Psoas muscle (tissue), 8 donors: ENCODE measurements around the gene RPE. TPM values are rescaled to one million over a fixed set of nuclear protein-coding genes. Genes with fewer than 3 reads are reported as not detected.

Experiments
- ATAC-seq, 4 donors: fragments of 200-7000 bp; cut with Tn5 transposase; one replicate each; pipeline ENCODE4 v1.9.1; 2020; ENCODE audit warnings: moderate library complexity in 3 of 4, mild to moderate bottlenecking in 2 of 4
- DNase-seq, 2 donors: peaks; one replicate each; pipeline ENCODE4 v3.0.0-alpha.2; 2020
- H3K27ac ChIP-seq: fragments of 200-600 bp; one replicate; pipeline ENCODE4 v1.8.0; 2022
- H3K27me3 ChIP-seq, 3 donors: fragments of 200-600 bp in 1 of 3; one replicate each; pipeline versions ENCODE4 v1.6.1 to v1.8.0; 2013 to 2022; ENCODE audit warnings: low read length in 2 of 3, mild to moderate bottlenecking in 2 of 3, moderate library complexity in 1 of 3; ENCODE audit not compliant: insufficient read depth in 3 of 3
- H3K36me3 ChIP-seq, 2 donors: fragments of 200-600 bp in 1 of 2; one replicate each; pipeline versions ENCODE4 v1.6.1 to v1.8.0; 2013 to 2022; ENCODE audit warnings: low read depth in 1 of 2, mild to moderate bottlenecking in 1 of 2, moderate library complexity in 1 of 2; ENCODE audit not compliant: insufficient read depth in 1 of 2
- H3K4me1 ChIP-seq: fragments of 200-600 bp; one replicate; pipeline ENCODE4 v1.8.0; 2022
- H3K4me3 ChIP-seq: fragments of 200-600 bp; one replicate; pipeline ENCODE4 v1.8.0; 2022; ENCODE audit warnings: mild to moderate bottlenecking
- H3K9me3 ChIP-seq: fragments of 200-600 bp; one replicate; pipeline ENCODE4 v1.8.0; 2022
- WGBS, 3 donors: extraction: QIAGEN DNeasy Blood & Tissue Kit; methylation state at CpG; one replicate each; pipeline versions ENCODE4 v1.1.6 to v1.1.7; 2013; 5-methylcytosine and 5-hydroxymethylcytosine counted together
- intact Hi-C, 2 donors: fragments of 100-400 bp; cut with DNase I; formaldehyde crosslinking; loops; one replicate each; pipeline versions ENCODE4 v1.11.0 to v1.14.2; 2022
- polyA plus RNA-seq, 3 donors: library from polyadenylated mRNA; stranded (reverse); fragments of 200-250 nt; gene quantifications; one replicate each; pipeline ENCODE4 v1.2.3, GENCODE V29; 2013
- total RNA-seq, 4 donors: library from RNA; stranded (reverse); fragmentation: NEBNext Ultra II Directional in 2 of 4; extraction: Animal tissue kit (Norgen Biotek cat#: 25700) in 2 of 4; gene quantifications; one replicate each; pipeline versions ENCODE4 v1.2.1 to v1.2.4, GENCODE V29; 2021 to 2023
- TF ChIP-seq, protein P1 (sequence below): fragments of 200-600 bp; IDR thresholded peaks from one replicate; pipeline ENCODE4 v1.8.0; 2022; ENCODE audit warnings: antibody characterized with exemption
- donor health status: healthy with polysubstance abuse.
- donor health status: DM: no; HTN: no; CAD: no; lungs with moderate emphysema.
- donor health status: Bipolar disorder and iron deficiency.
- donor health status: healthy.
- donor health status: DM: yes; HTN: yes; CAD: no.
- donor health status: DM: no; HTN: no; CAD: no.
- donor health status: DM: no; HTN: no; CAD: no.
- donor health status: DM: yes; HTN: yes; CAD: no.

Gene RPE
- total and polyA plus RNA-seq, 7 donors = 6.9 to 23.3 (median 15.3) TPM

DNA sequence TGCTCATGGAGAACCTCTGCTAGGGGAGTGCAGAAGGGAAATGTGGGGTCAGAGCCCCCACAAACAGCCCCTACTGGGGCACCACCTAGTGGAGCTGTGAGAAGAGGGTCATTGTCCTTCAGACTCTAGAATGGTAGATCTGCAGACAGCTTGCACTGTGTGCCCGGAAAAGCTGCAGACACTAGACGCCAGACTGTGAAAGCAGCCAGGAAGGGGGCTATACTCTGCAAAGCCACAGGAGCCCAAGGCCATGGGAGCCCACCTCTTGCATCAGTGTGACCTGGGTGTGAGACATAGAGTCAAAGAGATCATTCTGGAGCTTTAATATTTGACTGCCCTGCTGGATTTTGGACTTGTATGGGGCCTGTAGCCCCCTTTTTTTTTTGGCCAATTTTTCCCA is 60.9 kb downstream of the RPE start:
- no peak overlapping the region for H3K27ac ChIP-seq
- WGBS, 3 donors = 96 to 100% (median 100%) methylated on average over 2 of the region's 2 CpGs
- ATAC-seq = no peak
- TF ChIP-seq, protein P1, sequence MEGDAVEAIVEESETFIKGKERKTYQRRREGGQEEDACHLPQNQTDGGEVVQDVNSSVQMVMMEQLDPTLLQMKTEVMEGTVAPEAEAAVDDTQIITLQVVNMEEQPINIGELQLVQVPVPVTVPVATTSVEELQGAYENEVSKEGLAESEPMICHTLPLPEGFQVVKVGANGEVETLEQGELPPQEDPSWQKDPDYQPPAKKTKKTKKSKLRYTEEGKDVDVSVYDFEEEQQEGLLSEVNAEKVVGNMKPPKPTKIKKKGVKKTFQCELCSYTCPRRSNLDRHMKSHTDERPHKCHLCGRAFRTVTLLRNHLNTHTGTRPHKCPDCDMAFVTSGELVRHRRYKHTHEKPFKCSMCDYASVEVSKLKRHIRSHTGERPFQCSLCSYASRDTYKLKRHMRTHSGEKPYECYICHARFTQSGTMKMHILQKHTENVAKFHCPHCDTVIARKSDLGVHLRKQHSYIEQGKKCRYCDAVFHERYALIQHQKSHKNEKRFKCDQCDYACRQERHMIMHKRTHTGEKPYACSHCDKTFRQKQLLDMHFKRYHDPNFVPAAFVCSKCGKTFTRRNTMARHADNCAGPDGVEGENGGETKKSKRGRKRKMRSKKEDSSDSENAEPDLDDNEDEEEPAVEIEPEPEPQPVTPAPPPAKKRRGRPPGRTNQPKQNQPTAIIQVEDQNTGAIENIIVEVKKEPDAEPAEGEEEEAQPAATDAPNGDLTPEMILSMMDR = no peak
- H3K9me3 ChIP-seq = no peaks in the 10 kb centered on the region
- H3K4me1 ChIP-seq = no peaks in the 10 kb centered on the region
- intact Hi-C loops = no loop called here
- no peaks in the 10 kb centered on the region for H3K27me3 ChIP-seq
- peaks cover 0 to 38% of the 10 kb centered on the region in 2 donors for H3K36me3 ChIP-seq
- no peak for DNase-seq
- no peak overlapping the region for H3K4me3 ChIP-seq

Other genes with a start within 250 kb of the RPE start
- gene UNC80, start 230.8 kb upstream of the RPE start, total RNA-seq = not detected
- gene UNC80, start 230.8 kb upstream of the RPE start, polyA plus RNA-seq = under 1 TPM in 1 of 3 donors, not detected in 2; 0.03 TPM
- gene KANSL1L, start 168.8 kb downstream of the RPE start, total RNA-seq = 10 to 100 TPM; 11.4 to 21.5 (median 15.5) TPM
- gene KANSL1L, start 168.8 kb downstream of the RPE start, polyA plus RNA-seq = 10 to 100 TPM in 1 of 3 donors, 1 to 10 TPM in 2; 1.8 to 14.9 (median 6.3) TPM
- 10 to 100 TPM in 1 of 4 donors, 1 to 10 TPM in 3; 6.6 to 14.7 (median 8.5) TPM for gene ACADL, start 222.8 kb downstream of the RPE start, total RNA-seq
- gene ACADL, start 222.8 kb downstream of the RPE start, polyA plus RNA-seq = 1 to 10 TPM; 1.1 to 6.8 (median 6.7) TPM